NCI-H1436 (cell line): ENCODE results near the gene KCP.
A peak's percentile ranks its signal among the peaks of the same experiment; 100 is the strongest.

ENCODE experiments used
- DNase-seq: peaks from one replicate; lab custom pipeline; 2025; lab: John Stamatoyannopoulos, UW

Gene KCP

GRCh38 chr7:128906766-128907559, 3.5 kb downstream of the KCP start:
- DNase-seq, result no peak

GRCh38 chr7:128906001-128906765, 4.3 kb downstream of the KCP start:
- no peak for DNase-seq

DNA sequence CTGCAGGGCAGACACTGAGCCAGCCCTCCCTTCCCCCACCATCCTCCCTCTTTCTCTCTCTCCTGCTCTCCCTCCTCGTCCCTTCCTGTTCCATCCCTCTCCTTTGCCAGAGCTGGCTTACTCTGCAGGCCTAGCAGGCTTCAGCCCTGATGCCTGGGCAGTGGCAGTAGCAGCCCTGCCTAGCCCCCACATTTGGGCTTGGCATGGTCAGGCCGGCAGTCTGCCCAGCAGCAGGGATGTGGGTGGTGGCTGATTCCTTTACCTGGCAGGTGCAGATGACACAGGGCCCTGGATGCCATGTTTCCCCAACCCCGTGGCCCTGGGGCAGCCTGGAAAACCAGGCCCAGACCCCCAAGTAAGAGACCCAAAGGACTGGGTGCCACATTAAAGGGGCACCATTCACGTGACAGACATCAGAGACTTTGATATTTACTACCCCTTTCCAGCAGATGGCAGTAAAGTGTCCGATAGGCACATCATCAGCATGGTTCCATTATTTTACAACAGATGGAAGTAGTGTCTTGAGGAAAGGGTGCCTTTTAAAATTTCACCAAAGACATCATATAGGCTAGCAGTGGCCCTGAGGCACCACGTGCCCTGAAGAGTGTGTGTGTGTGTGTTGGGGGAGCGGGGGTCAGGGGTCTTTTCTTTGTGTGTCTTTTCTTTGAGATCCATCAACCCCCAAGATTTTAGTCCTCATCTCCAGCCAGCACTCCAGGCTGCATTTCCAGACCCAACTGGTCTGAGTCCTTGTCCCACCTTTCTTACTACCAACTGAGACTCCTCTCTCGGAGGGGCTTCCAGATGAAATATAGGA, 5.9 kb downstream of the KCP start:
- peak; percentile 47 for DNase-seq

DNA sequence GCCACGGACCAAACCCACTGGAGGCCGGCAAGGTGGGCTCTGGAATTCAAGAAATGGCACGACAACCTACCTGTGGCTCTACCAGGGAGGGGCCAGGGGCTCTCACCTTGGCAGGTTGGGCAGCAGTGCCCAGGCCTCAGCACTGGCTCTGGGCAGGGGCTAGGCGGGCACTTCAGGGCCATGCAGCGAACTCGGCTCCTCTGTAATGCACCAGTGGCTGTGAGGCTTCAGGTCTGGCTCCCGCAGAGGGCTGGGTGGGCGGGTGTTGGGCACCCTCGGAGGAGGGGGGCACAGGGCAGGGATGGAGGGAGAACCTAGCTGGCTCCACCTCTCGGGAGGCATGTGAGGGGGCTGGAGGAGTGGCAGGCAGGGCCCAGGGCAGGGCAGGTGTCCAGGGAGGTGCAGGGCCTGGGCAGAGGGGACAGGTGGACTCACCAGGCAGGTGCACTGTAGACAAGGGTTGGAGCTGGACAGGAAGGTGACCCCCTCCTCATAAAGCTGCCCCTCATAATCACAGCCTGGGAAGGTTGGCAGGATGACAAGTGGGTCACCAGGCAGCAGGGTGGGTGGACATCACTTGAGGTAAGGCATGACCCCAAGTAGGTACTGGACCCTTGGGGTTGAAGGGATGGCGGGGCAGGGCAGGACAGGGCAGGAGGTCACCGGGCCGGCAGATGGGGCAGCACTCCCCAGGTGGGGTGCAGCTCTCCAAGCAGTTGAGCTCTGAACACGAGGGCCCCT, 6.7 kb downstream of the KCP start:
- no peak for DNase-seq

- no peak for DNase-seq
Observed at GRCh38 chr7:128902761-128903585, 7.5 kb downstream of the KCP start.

GRCh38 chr7:128900237-128900636, 10.3 kb downstream of the KCP start:
- DNase-seq, result no peak

DNA sequence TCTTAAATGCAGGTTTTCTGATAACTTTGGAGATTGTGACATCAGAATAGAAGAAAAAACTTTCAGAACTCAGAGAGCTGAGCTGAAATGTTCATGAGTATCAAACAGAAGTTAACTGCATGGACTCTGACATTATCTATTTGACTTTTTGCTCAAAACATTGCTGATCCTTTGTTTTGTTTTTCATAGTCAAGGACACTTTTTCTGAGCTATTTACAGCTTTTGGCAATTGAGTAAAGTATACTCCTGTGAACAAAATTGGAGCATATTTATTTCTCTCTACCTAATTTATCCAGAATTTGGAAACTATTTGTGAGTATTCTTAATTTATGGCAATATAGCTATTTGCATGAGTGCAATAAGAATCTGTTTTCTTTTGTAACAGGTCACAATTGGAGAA, 11.1 kb downstream of the KCP start:
- DNase-seq, result no peak

- no peak for DNase-seq
Observed at GRCh38 chr7:128895320-128895719, 15.2 kb downstream of the KCP start.

- no peak for DNase-seq
Observed at GRCh38 chr7:128894101-128894440, 16.4 kb downstream of the KCP start.

DNA sequence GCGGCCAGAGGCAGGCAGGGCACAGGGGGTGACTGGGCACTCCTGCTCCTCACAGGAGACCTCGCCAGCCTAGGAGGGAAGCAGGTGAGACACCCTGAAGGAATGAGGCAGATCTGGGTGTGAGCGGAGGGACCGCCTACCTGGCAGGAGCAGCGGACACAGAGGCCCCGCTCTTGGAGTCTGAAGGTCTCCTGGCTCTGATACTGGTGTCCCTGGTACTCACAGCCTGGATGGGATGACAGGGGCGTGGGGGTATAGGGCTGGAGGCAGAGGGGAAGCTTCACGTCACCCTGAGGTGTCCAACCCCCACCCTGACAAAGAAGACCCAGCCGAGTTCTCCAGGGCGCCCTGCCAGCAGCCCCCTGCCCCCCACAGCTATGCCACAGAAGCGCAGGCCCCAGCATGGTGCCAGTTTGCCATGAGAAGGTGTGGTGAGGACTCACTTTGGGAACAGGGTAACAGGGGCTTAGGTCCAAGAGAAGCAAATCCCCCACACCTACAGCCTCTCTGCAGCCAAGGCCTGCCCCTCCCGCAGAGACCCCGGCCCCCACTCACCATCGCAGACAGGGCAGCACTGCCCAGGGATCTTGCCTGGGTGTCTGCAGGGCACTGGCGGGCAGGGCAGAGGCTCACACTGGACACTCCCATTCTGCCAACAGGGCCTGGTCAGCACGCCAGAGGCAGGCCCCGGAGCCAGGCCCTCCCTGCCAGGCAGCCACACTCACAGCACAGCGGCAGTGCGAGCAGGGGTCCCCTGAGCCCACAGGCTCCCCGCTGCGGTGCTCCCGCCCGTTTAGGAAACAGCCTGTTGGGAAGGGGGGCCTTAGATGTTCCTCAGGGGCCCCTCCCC, 17.0 kb downstream of the KCP start:
- no peak for DNase-seq

DNA sequence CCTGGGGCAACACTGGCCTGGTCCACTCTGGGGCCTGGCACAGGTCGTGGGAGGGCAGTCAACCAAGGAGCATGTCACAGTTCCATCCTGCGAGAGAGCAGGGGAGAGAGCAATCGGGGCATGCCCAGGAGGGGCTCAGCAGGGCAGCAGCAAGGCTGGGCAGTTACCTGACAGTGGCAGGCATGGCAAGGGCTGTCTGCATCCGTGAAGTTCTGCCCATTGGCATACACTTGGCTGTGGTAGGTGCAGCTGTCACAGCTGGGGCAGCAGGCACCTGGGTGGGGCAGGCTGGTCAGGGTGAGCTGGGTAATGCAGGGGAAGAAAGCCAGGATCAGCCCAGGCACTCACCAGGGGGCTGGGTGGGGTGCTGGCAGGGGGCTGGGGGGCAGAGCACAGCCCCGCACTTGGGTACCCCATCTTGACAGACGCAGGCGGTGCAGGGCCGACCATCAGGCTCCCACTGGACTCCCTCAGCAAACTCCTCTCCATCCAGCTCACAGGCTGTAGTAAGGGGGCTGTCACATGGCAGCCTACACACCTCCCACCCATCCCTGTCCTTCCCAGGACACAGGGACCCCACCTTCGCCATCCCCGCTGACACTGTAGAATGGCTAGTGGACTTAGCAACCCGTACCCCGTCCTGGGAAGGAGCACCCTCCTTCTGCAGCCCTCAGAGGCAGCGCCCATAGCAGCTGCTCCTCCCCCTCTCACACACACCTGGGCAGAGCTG, 17.8 kb downstream of the KCP start:
- DNase-seq, result no peak

GRCh38 chr7:128891942-128892269, 18.6 kb downstream of the KCP start:
- no peak for DNase-seq

GRCh38 chr7:128891110-128891941, 19.2 kb downstream of the KCP start:
- no peak for DNase-seq

GRCh38 chr7:128890306-128891109, 20.0 kb downstream of the KCP start:
- no peak for DNase-seq

- DNase-seq, result no peak
Observed at GRCh38 chr7:128889121-128889520, 21.4 kb downstream of the KCP start.

GRCh38 chr7:128888756-128889095, 21.8 kb downstream of the KCP start:
- no peak for DNase-seq

GRCh38 chr7:128888039-128888755, 22.3 kb downstream of the KCP start:
- no peak for DNase-seq
